COR-L47 (cell line): ENCODE measurements around the gene RIC8A.

Source experiments
- DNase-seq: peaks from one replicate; lab custom pipeline; 2025; lab: John Stamatoyannopoulos, UW

The RIC8A gene

DNA sequence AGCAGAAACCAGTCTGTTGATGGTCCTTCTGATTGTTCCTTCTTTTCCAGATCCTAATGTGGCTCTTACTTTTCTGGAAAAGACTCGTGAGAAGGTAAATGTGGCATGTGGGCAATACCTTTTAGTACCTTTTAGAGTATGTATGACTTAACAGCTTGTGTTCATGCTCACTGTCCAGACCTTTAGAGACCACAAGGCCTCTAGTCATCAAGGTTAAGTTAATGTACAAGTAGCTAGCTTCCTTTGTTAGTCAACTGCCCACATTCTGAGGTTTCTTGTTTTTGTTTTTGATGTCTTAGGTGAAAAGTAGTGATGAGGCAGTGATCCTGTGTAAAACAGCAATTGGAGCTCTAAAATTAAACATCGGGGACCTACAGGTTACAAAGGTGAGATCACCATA lies 36.9 kb downstream of the RIC8A start:
- no peak for DNase-seq

DNA sequence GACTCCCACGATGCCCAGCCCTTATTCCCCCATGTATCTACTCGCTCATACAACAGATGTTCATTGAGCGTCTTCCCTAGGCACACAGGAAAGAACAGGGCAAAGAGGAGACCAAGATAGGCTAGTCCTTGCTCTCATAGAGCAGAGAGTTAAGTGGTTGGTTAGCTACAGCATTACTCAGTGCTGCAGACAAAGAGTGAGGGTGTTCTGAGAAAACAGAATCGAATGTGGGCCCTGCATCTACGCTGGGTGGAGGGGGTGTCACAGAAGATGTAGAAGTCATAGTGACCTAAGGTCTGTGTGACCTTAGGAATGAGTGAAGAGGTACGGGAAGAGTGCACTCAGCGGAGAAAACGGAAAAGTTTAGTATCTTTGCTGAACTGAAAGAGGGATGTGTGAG lies 41.6 kb downstream of the RIC8A start:
- no peak for DNase-seq

DNA sequence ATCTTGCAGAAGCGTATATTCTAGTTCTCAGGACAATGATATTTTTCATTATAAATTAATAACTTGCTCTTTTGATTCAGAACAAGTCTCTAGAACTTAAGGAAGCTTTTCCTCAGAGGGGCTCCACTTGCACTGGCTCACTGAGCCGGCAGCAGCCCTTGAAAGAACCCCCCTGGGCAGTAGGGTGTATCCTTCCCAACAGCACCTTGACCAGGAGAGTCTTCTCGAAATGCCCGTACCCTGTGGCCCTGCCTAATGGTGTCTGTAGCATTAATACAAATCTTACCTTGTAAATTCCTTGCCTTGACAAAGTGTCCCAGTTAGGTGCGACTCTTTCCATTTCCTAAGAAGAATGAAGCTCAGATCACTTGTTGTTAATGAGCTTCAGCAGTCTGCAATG lies 42.8 kb downstream of the RIC8A start:
- no peak for DNase-seq

DNA sequence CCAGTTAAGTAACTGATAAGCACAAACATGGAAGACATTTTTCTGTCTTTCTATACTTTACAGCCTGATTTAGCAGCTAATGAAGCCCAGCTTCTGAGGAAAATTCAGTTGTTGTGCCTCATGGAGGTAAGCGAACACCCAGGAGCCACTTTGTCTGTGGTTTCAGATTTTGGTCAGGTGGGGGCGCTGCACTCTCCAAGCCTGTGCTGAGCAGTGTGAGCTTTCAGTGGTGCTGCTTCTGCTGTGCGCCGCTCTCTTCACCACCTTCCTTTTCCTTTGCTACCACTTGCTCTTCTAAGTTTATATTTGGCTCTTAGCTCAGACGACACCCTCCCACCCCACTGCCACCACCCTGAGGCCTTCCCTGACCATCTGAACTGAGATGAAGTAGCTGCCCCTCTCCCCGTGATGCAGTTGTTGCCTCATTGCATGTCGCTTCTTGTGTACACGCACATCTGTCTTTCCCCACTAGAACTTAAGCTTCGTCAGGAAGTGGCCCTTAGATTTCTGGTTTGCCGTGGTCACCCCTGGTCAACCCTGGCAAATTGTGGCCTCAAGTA lies 43.3 kb downstream of the RIC8A start:
- no peak for DNase-seq

DNA sequence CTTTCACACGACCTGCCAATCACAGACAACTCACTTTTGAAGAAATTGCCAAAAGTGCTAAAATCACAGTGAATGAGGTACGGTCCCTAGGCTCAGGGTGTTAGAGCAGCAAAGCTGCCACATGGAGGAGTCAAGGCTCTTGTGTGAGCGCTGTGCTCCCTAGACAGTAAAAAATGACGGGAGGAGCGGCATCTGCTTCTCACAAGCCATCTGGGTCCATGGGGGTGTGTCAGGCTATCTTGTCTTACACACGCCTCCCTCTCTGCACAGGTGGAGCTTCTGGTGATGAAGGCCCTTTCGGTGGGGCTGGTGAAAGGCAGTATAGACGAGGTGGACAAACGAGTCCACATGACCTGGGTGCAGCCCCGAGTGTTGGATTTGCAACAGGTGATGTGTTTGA lies 44.0 kb downstream of the RIC8A start:
- no peak for DNase-seq

DNA sequence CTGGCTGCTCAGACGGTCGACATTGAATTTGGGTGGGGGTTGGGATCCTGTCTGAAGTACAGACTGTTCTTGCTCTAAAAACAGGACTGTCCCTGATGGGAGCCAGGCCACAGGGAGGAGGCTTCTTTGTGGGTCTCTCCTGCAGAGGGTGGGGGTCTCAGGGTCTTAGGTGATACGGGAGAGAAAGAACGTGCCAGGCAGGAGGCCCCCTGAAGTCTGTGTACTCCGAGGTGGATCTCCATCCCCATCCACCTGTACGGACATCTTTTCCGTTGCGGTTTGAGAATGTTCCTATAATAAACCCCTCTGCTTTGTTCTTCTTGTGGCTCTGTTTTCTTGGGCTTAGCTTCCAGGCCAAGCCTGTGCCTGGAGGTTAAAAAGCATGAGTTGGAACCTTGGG lies 45.2 kb downstream of the RIC8A start:
- no peak for DNase-seq

DNA sequence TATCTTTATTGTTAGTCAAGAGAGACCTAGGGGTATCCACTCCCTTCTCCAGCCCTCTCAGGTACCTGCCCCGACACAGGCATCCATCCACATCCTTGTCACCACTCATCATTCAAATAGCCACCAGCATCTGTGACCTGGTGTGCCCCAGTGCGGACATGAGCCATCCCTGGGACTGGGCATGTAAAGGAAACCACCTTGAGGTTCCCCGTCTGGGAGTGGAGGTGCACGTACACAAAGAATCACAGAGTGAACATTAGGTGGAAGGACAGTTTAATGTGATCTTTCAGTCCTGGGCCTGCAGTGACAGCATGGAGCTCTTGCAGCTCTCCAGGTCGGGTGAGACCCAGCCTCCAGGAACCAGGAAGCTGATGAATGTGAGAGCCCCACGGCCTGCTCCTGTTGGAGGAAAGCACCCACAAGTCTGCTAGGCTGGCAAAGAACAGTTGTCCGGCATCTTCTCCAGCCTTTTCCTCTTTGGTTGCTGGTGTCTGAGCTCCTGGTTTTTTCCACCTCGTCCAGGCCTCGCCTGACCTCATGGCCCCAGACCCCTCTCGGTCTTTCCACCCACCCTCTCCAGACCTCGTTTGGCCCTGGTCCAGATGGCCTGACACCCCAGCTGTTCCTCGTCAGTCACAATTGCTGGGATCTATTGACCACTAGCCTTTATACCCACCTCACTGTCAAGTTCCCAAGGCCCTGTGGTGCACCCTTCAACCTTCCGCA lies 45.8 kb downstream of the RIC8A start:
- no peak for DNase-seq

DNA sequence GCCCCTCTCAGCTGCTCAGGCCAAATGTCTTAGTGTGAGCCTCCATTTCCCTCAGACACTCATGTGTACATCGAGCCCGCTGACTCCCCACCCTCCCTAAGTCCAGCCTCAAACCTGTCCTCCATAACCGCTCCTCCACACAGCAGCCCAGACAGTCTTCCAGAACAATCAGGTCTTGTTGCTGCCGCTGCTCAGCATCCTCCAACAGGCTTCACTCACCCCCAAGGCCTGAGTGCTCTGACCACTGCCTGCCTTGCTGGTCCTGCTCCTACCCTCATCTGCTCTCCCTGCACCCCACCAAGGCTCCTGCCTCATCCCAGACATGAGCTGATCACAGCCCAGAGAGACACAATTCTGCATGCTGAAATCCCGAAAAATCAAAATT lies 46.4 kb downstream of the RIC8A start:
- no peak for DNase-seq

DNA sequence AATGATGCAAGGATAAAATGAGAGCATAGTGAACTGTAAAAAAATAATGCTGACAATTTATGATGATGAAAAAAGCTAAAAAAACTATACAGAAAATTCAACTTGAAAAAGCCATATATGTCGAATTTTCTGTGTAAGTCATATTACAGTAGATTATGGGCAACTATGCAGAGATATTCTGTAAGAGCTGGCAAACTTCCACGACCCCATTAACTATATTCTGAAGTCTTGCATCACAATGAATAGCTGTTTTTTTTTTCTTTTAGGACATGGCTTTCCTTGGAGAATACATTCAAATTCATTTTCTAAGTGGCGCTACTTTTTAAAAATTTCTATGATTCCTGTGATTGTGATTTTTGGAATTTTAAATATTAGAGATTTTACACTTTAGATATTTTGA lies 47.7 kb downstream of the RIC8A start:
- no peak for DNase-seq

DNA sequence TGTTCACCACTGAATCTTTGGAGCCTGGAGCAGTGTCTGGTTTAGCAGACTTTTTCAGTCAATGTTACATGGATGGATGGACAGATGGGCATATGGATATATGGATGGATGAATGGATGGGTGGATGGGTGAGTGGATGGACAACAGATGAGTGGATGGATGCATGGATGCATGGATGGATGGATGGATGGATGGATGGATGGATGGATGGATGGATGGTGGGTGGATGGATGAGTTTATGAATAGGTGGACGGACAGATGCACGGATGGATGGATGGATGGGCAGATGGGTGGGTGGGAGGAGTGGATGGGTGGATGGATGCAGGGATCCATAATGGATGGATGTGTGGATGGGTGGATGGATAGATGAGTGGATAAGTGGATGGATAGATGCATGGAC lies 48.3 kb downstream of the RIC8A start:
- DNase-seq = no peak

DNA sequence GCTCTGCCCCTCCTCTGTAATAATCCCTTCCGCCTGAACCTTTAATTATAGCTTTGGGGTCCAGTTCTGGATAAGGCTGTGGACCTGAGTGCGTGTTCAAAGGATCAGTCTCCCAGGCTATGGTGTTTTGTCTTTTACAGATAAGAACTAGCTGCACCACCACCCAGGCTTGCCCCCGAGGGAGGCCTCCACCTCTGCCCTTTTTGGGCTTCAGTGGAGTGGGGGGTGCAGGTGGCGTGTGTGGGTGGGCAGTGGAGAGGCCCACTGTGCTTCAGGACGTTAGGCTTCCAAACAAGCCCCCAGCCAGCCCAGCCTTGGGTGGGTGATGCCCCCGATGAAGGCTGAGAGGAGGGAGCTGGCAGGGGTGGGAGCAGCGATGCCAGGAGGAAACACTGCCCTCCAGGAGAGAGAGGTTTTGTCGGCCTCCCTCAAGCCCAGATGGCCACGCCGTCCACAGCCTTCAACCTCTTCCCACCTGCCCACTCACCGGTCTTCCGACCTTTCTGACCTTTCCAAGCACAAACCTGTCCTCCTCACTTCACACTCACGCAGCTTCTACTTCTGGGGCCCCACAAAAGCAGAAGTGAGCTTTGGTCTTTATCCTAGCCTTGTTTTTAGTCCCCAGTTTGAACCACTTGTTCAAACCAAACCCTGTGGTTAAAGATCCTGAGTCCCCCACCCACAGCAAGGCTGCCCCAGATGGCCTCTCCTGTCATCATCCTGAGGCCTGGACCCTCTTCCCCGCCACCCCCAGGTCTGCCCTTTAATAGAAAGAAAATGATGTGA lies 49.6 kb downstream of the RIC8A start:
- no peak for DNase-seq

DNA sequence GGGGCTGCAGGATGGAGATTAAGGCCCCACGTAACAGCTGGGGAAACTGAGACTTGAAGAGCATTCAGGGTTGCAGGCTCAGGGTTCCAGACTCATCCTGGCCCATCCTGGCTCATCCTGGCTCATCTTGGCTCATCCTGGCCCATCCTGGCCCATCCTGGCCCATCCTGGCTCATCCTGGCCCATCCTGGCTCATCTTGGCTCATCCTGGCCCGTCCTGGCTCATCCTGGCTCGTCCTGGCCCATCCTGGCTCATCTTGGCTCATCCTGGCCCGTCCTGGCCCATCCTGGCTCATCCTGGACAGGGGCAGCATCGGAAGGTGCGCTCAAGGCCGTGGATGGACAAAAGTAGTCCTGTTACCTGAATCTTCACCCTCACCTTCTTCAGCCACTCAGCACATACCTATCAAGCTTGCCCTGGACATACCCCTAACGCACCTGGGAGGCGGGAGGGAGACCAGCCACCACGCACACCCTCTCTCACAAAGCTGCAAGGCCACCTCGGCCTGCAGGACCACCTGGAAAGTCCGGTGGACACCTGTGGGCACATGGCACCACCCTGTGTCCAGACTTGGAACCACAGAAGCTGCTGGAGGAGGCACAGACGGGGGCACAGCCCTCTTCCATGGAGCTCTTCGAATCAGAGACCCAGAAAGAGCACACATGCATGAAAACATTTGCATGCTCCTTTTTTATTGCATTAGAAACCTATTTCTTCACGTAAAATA lies 50.4 kb downstream of the RIC8A start:
- DNase-seq = peak; percentile 36

DNA sequence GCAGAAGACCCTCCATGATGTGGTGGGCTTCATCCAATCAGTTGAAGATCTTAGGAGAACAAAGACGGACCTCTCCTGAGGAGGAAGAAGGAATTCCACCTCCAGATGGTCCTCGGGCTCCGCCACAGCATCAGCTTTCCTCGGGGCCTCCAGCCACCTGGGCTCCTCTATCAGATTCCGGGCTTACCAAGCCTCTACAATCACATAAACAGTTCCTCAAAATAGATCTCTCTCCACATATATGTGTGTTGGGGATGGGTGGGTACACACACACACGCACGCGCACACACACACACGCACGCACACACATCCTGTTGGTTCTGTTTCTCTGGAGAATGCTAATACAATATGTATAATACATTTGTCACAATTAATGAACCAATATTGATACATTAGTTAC lies 51.9 kb downstream of the RIC8A start:
- DNase-seq = no peak

DNA sequence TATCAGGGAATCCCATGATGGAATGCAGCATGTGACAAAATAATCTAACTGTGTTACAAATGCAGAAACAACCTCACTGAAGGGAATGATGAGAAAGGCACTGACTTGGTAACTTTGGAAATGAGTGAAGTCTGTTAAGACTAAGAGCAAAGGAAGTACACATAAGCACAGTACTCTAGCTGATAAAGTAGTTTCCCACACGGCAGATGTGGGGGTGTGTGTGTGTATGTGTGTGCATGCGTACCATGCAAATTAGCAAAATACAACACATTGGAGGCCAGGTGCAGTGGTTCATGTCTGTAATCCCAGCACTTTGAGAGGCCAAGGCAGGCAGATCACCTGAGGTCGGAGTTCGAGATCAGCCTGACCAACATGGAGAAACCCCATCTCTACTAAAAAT lies 54.1 kb downstream of the RIC8A start:
- no peak for DNase-seq
